GM12891 (cell line): ENCODE results near the gene B3GNT5.

Experiments
- POLR2A ChIP-seq: IDR thresholded peaks from 2 replicates; pipeline ENCODE4 v1.6.1; 2011; ENCODE audit warnings: low read depth, low read length, control low read depth
- POLR2AphosphoS5 ChIP-seq: IDR thresholded peaks from 2 replicates; pipeline ENCODE4 v1.6.1; 2011; ENCODE audit warnings: low read depth, low read length, control low read depth
- SPI1 ChIP-seq: IDR thresholded peaks from 2 replicates; pipeline ENCODE4 v1.6.1; 2011; ENCODE audit warnings: low read depth, low read length, control low read depth

DNA sequence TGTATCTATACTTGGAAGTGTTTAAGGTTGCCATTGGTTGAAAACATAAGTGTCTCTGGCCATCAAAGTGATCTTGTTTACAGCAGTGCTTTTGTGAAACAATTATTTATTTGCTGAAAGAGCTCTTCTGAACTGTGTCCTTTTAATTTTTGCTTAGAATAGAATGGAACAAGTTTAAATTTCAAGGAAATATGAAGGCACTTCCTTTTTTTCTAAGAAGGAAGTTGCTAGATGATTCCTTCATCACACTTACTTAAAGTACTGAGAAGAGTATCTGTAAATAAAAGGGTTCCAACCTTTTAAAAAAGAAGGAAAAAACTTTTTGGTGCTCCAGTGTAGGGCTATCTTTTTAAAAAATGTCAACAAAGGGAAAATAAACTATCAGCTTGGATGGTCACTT is 19.7 kb downstream of the B3GNT5 start:
- TF ChIP-seq POLR2A, result no peak
- TF ChIP-seq POLR2AphosphoS5, result no peak
- TF ChIP-seq SPI1, result no peak
